Subcutaneous abdominal adipose tissue (tissue), 5 donors: ENCODE results near the gene FAM169A.
"Not testable (repeated sequence)": the region's sequence is repeated elsewhere in the genome, so short reads cannot be mapped to it uniquely, and the experiment has no call there.

Experiments
- H3K27ac ChIP-seq: one replicate; pipeline ENCODE4 v1.7.0; 2013; ENCODE audit warnings: low read depth, mild to moderate bottlenecking, inconsistent platforms, low read length, moderate library complexity
- H3K27me3 ChIP-seq, 5 donors: one replicate each; pipeline ENCODE4 v1.7.0; 2013; ENCODE audit warnings: low read length in 5 of 5, inconsistent platforms in 1 of 5; ENCODE audit not compliant: control insufficient read depth in 5 of 5, insufficient read depth in 4 of 5
- H3K36me3 ChIP-seq, 5 donors: one replicate each; pipeline ENCODE4 v1.7.0; 2013; ENCODE audit warnings: low read length in 5 of 5; ENCODE audit not compliant: control insufficient read depth in 5 of 5, insufficient read depth in 5 of 5
- H3K4me1 ChIP-seq, 5 donors: one replicate each; pipeline ENCODE4 v1.7.0; 2013; ENCODE audit warnings: low read length in 5 of 5, mild to moderate bottlenecking in 3 of 5, moderate library complexity in 1 of 5; ENCODE audit not compliant: control insufficient read depth in 5 of 5, insufficient read depth in 5 of 5
- H3K4me3 ChIP-seq, 5 donors: one replicate each; pipeline ENCODE4 v1.7.0; 2013; ENCODE audit warnings: low read length in 5 of 5, low read depth in 1 of 5
- H3K9ac ChIP-seq, 5 donors: one replicate each; pipeline ENCODE4 v1.7.0; 2013; ENCODE audit warnings: low read length in 5 of 5, mild to moderate bottlenecking in 4 of 5, moderate library complexity in 3 of 5
- H3K9me3 ChIP-seq, 5 donors: one replicate each; pipeline ENCODE4 v1.7.0; 2013; ENCODE audit warnings: low read length in 5 of 5; ENCODE audit not compliant: control insufficient read depth in 5 of 5
- donor health status: healthy.
- donor health status: healthy.
- donor health status: healthy.
- donor health status: healthy.
- donor health status: healthy.

Gene FAM169A

GRCh38 chr5:74892921-74893320, 26.7 kb upstream of the FAM169A start:
- Histone ChIP-seq H3K27ac (no peak overlapping the region), H3K9ac (no peak overlapping the region), H3K36me3 (no peaks in the 10 kb centered on the region), H3K4me3 (no peak overlapping the region), H3K27me3 (no peaks in the 10 kb centered on the region), H3K9me3 (peaks cover 0 to 7% (median 3%) of the 10 kb centered on the region in 5 donors), H3K4me1 (peaks cover 0 to 7% (median 0%) of the 10 kb centered on the region in 5 donors)

- no peak overlapping the region for H3K9ac ChIP-seq
- no peaks in the 10 kb centered on the region for H3K36me3 ChIP-seq
- peaks cover 0 to 2% (median 1%) of the 10 kb centered on the region in 5 donors for H3K9me3 ChIP-seq
- H3K27me3 ChIP-seq, result no peaks in the 10 kb centered on the region
- H3K4me3 ChIP-seq, result no peak overlapping the region
- no peaks in the 10 kb centered on the region for H3K4me1 ChIP-seq
- H3K27ac ChIP-seq, result no peak overlapping the region
Observed at GRCh38 chr5:74889523-74890105, 23.4 kb upstream of the FAM169A start.

GRCh38 chr5:74888117-74888516, 21.9 kb upstream of the FAM169A start:
- no peaks in the 10 kb centered on the region for H3K4me1 ChIP-seq
- no peaks in the 10 kb centered on the region for H3K27me3 ChIP-seq
- H3K9me3 ChIP-seq, result no peaks in the 10 kb centered on the region
- H3K4me3 ChIP-seq, result no peak overlapping the region
- no peaks in the 10 kb centered on the region for H3K36me3 ChIP-seq
- H3K9ac ChIP-seq, result no peak overlapping the region
- no peak overlapping the region for H3K27ac ChIP-seq

- H3K9ac ChIP-seq, result no peak overlapping the region
- H3K27ac ChIP-seq, result no peak overlapping the region
- H3K9me3 ChIP-seq, result no peaks in the 10 kb centered on the region
Observed at GRCh38 chr5:74885170-74885569, 19.0 kb upstream of the FAM169A start.

GRCh38 chr5:74882379-74883134, 16.4 kb upstream of the FAM169A start:
- not testable (repeated sequence) for H3K27me3 ChIP-seq, H3K4me1 ChIP-seq, H3K9me3 ChIP-seq, H3K9ac ChIP-seq, H3K27ac ChIP-seq, H3K4me3 ChIP-seq, H3K36me3 ChIP-seq

More at GRCh38 chr5:74885170-74885569, 19.0 kb upstream of the FAM169A start:
- Histone ChIP-seq H3K4me3 (no peak overlapping the region), H3K4me1 (no peaks in the 10 kb centered on the region), H3K36me3 (no peaks in the 10 kb centered on the region), H3K27me3 (no peaks in the 10 kb centered on the region)

GRCh38 chr5:74877624-74878304, 11.6 kb upstream of the FAM169A start:
- no peaks in the 10 kb centered on the region for H3K27me3 ChIP-seq
- H3K36me3 ChIP-seq, result no peaks in the 10 kb centered on the region
- no peaks in the 10 kb centered on the region for H3K9me3 ChIP-seq
- H3K4me3 ChIP-seq, result no peak overlapping the region
- H3K9ac ChIP-seq, result no peak overlapping the region
- H3K4me1 ChIP-seq, result no peaks in the 10 kb centered on the region
- H3K27ac ChIP-seq, result no peak overlapping the region

- no peak overlapping the region for H3K9ac ChIP-seq
- no peak overlapping the region for H3K27ac ChIP-seq
Observed at GRCh38 chr5:74875994-74876791, 10.0 kb upstream of the FAM169A start.

GRCh38 chr5:74873525-74874249, 7.5 kb upstream of the FAM169A start:
- Histone ChIP-seq H3K9ac (no peak overlapping the region), H3K4me3 (no peak overlapping the region), H3K4me1 (no peaks in the 10 kb centered on the region), H3K27ac (no peak overlapping the region), H3K9me3 (no peaks in the 10 kb centered on the region), H3K27me3 (peaks cover 0 to 6% (median 0%) of the 10 kb centered on the region in 5 donors), H3K36me3 (no peaks in the 10 kb centered on the region)

More at GRCh38 chr5:74875994-74876791, 10.0 kb upstream of the FAM169A start:
- H3K36me3 ChIP-seq, result no peaks in the 10 kb centered on the region
- no peak overlapping the region for H3K4me3 ChIP-seq
- H3K4me1 ChIP-seq, result no peaks in the 10 kb centered on the region
- no peaks in the 10 kb centered on the region for H3K27me3 ChIP-seq
- no peaks in the 10 kb centered on the region for H3K9me3 ChIP-seq

GRCh38 chr5:74870299-74871067, 4.3 kb upstream of the FAM169A start:
- peaks cover 0 to 16% (median 6%) of the 10 kb centered on the region in 5 donors for H3K27me3 ChIP-seq
- H3K4me3 ChIP-seq, result no peak overlapping the region
- H3K9me3 ChIP-seq, result no peaks in the 10 kb centered on the region
- H3K4me1 ChIP-seq, result peaks cover 0 to 13% (median 6%) of the 10 kb centered on the region in 5 donors
- H3K36me3 ChIP-seq, result no peaks in the 10 kb centered on the region
- no peak overlapping the region for H3K9ac ChIP-seq
- H3K27ac ChIP-seq, result no peak overlapping the region
